Activated T-helper 1 cell treated with anti-CD3 and anti-CD28 coated beads, Interleukin-2, amount 50 U/mL, for 16 hours (primary cell): ENCODE data around the gene GAB2.
"Not testable (repeated sequence)": the region's sequence is repeated elsewhere in the genome, so short reads cannot be mapped to it uniquely, and the experiment has no call there.

Source experiments
- DNase-seq, 2 donors: peaks; one replicate each; pipeline ENCODE4 v3.0.0-alpha.2; 2020; ENCODE audit warnings: low read depth in 1 of 2, low spot score in 1 of 2

Gene GAB2

GRCh38 chr11:78371221-78371891, 46.3 kb downstream of the GAB2 start:
- DNase-seq = no peak

- DNase-seq = no peak
These were observed 47.0 kb downstream of the GAB2 start for GRCh38 chr11:78370406-78371172.

- DNase-seq = no peak
These were observed 52.2 kb downstream of the GAB2 start for GRCh38 chr11:78365381-78365792.

GRCh38 chr11:78364128-78364751, 53.4 kb downstream of the GAB2 start:
- DNase-seq = no peak

- DNase-seq = no peak
These were observed 54.5 kb downstream of the GAB2 start for GRCh38 chr11:78363024-78363619.

GRCh38 chr11:78361228-78361627, 56.4 kb downstream of the GAB2 start:
- DNase-seq = no peak

GRCh38 chr11:78359921-78360320, 57.7 kb downstream of the GAB2 start:
- no peak for DNase-seq

- DNase-seq = not testable (repeated sequence)
These were observed 59.7 kb downstream of the GAB2 start for GRCh38 chr11:78357924-78358323.

GRCh38 chr11:78357425-78357824, 60.2 kb downstream of the GAB2 start:
- not testable (repeated sequence) for DNase-seq

- not testable (repeated sequence) for DNase-seq
These were observed 61.9 kb downstream of the GAB2 start for GRCh38 chr11:78355742-78356141.

GRCh38 chr11:78355309-78355705, 62.3 kb downstream of the GAB2 start:
- no peak for DNase-seq

- no peak for DNase-seq
These were observed 63.0 kb downstream of the GAB2 start for GRCh38 chr11:78354408-78355308.

- DNase-seq = no peak
These were observed 65.4 kb downstream of the GAB2 start for GRCh38 chr11:78351979-78352841.

- no peak for DNase-seq
These were observed 66.4 kb downstream of the GAB2 start for GRCh38 chr11:78351193-78351592.

- no peak for DNase-seq
These were observed 66.9 kb downstream of the GAB2 start for GRCh38 chr11:78350646-78351165.

GRCh38 chr11:78350091-78350645, 67.5 kb downstream of the GAB2 start:
- DNase-seq = no peak

GRCh38 chr11:78349624-78350023, 68.0 kb downstream of the GAB2 start:
- no peak for DNase-seq

- DNase-seq = no peak
These were observed 68.5 kb downstream of the GAB2 start for GRCh38 chr11:78349114-78349513.

GRCh38 chr11:78347956-78348355, 69.7 kb downstream of the GAB2 start:
- no peak for DNase-seq
